OCI-LY1 (cell line): ENCODE measurements around the gene NAT16.

Experiments used
- CTCF ChIP-seq: fragments of 200-600 bp; sonication (generic), shearing (Covaris generic); IDR thresholded peaks from 2 replicates; pipeline ENCODE4 v1.5.1; 2017; ENCODE audit warnings: mild to moderate bottlenecking, antibody characterized with exemption, low read length, moderate library complexity, mixed read lengths
- EZH2 ChIP-seq: fragments of 200-600 bp; sonication (generic), shearing (Covaris generic); IDR thresholded peaks from 2 replicates; pipeline ENCODE4 v1.8.0; 2017; ENCODE audit warnings: borderline replicate concordance, mixed run types, mild to moderate bottlenecking, antibody characterized with exemption, low read length, moderate library complexity, mixed read lengths

GRCh38 chr7:101156277-101156676, 23.8 kb downstream of the NAT16 start:
- peak; percentile 29; the same call in 1 of the 2 replicates for TF ChIP-seq CTCF
- TF ChIP-seq EZH2, result no peak
